Stimulated activated naive CD8-positive, alpha-beta T cell treated with anti-CD3 and anti-CD28 coated beads, Interleukin-15, Interleukin-2, amounts not matched to agents 100 ng/mL and 50 ng/mL, for 24 hours (primary cell): ENCODE measurements around the gene SVIL.

Experiments
- H3K27ac Mint-ChIP-seq: one replicate; pipeline ENCODE4 v1.8.0; 2021; ENCODE audit warnings: mild to moderate bottlenecking, mixed read lengths
- H3K27me3 Mint-ChIP-seq: one replicate; pipeline ENCODE4 v1.8.0; 2021; ENCODE audit warnings: mixed read lengths
- H3K36me3 Mint-ChIP-seq: one replicate; pipeline ENCODE4 v1.8.0; 2021; ENCODE audit warnings: low read depth, mixed read lengths
- H3K4me1 Mint-ChIP-seq: one replicate; pipeline ENCODE4 v1.8.0; 2021; ENCODE audit warnings: low read depth, mixed read lengths
- H3K4me3 Mint-ChIP-seq: one replicate; pipeline ENCODE4 v1.8.0; 2021; ENCODE audit warnings: mild to moderate bottlenecking, mixed read lengths
- H3K9me3 Mint-ChIP-seq: one replicate; pipeline ENCODE4 v1.8.0; 2021; ENCODE audit warnings: mixed read lengths

The SVIL gene

GRCh38 chr10:29634764-29635625, at the start of gene SVIL:
Gene SVIL (minus strand): TSS chr10:29634971. CDS start chr10:29555058, 79,913 bp downstream.
- peak within 1 kb of the TSS; percentile 72 for H3K27ac Mint-ChIP-seq
- H3K4me3 Mint-ChIP-seq: peak within 1 kb of the TSS; percentile 56
- peaks cover 12% of the 10 kb centered on the region for H3K36me3 Mint-ChIP-seq
- H3K9me3 Mint-ChIP-seq: no peaks in the 10 kb centered on the region
- peaks cover 53% of the 10 kb centered on the region for H3K4me1 Mint-ChIP-seq
- no peaks in the 10 kb centered on the region for H3K27me3 Mint-ChIP-seq

GRCh38 chr10:29681676-29682448, 47.1 kb upstream of the SVIL start:
- Mint-ChIP-seq H3K27me3 (no peaks in the 10 kb centered on the region), H3K27ac (peak overlapping the region; percentile 75), H3K4me1 (peaks cover 65% of the 10 kb centered on the region), H3K36me3 (peaks cover 35% of the 10 kb centered on the region), H3K9me3 (peaks cover 8% of the 10 kb centered on the region), H3K4me3 (peak overlapping the region; percentile 33)

GRCh38 chr10:29680091-29680490, 45.3 kb upstream of the SVIL start:
- no peaks in the 10 kb centered on the region for H3K27me3 Mint-ChIP-seq
- peaks cover 72% of the 10 kb centered on the region for H3K4me1 Mint-ChIP-seq
- no peak overlapping the region for H3K27ac Mint-ChIP-seq
- H3K9me3 Mint-ChIP-seq: peaks cover 21% of the 10 kb centered on the region
- no peak overlapping the region for H3K4me3 Mint-ChIP-seq
- peaks cover 41% of the 10 kb centered on the region for H3K36me3 Mint-ChIP-seq

- peaks cover 21% of the 10 kb centered on the region for H3K9me3 Mint-ChIP-seq
- no peak overlapping the region for H3K4me3 Mint-ChIP-seq
- H3K4me1 Mint-ChIP-seq: peaks cover 51% of the 10 kb centered on the region
- peaks cover 37% of the 10 kb centered on the region for H3K36me3 Mint-ChIP-seq
- H3K27me3 Mint-ChIP-seq: no peaks in the 10 kb centered on the region
- H3K27ac Mint-ChIP-seq: no peak overlapping the region
Observed at GRCh38 chr10:29676732-29677131, 42.0 kb upstream of the SVIL start.

- Mint-ChIP-seq H3K27me3 (no peaks in the 10 kb centered on the region), H3K9me3 (peaks cover 21% of the 10 kb centered on the region), H3K36me3 (peaks cover 37% of the 10 kb centered on the region), H3K27ac (no peak overlapping the region), H3K4me1 (peaks cover 44% of the 10 kb centered on the region), H3K4me3 (no peak overlapping the region)
Observed at GRCh38 chr10:29675984-29676383, 41.2 kb upstream of the SVIL start.

GRCh38 chr10:29671968-29672367, 37.2 kb upstream of the SVIL start:
- Mint-ChIP-seq H3K4me3 (no peak overlapping the region), H3K4me1 (peaks cover 15% of the 10 kb centered on the region), H3K27ac (no peak overlapping the region), H3K27me3 (no peaks in the 10 kb centered on the region), H3K9me3 (peaks cover 17% of the 10 kb centered on the region), H3K36me3 (peaks cover 44% of the 10 kb centered on the region)

- H3K9me3 Mint-ChIP-seq: peaks cover 14% of the 10 kb centered on the region
- H3K36me3 Mint-ChIP-seq: peaks cover 40% of the 10 kb centered on the region
- no peak overlapping the region for H3K4me3 Mint-ChIP-seq
- H3K4me1 Mint-ChIP-seq: peaks cover 15% of the 10 kb centered on the region
- no peak overlapping the region for H3K27ac Mint-ChIP-seq
- no peaks in the 10 kb centered on the region for H3K27me3 Mint-ChIP-seq
Observed at GRCh38 chr10:29671228-29671780, 36.5 kb upstream of the SVIL start.

- peaks cover 35% of the 10 kb centered on the region for H3K36me3 Mint-ChIP-seq
Observed at GRCh38 chr10:29670761-29671160, 36.0 kb upstream of the SVIL start.

GRCh38 chr10:29669149-29669548, 34.4 kb upstream of the SVIL start:
- H3K4me1 Mint-ChIP-seq: no peaks in the 10 kb centered on the region
- no peaks in the 10 kb centered on the region for H3K27me3 Mint-ChIP-seq
- peaks cover 22% of the 10 kb centered on the region for H3K36me3 Mint-ChIP-seq
- no peak overlapping the region for H3K27ac Mint-ChIP-seq
- no peaks in the 10 kb centered on the region for H3K9me3 Mint-ChIP-seq
- no peak overlapping the region for H3K4me3 Mint-ChIP-seq

More at GRCh38 chr10:29670761-29671160, 36.0 kb upstream of the SVIL start:
- H3K27ac Mint-ChIP-seq: no peak overlapping the region
- H3K9me3 Mint-ChIP-seq: peaks cover 9% of the 10 kb centered on the region
- H3K4me1 Mint-ChIP-seq: peaks cover 11% of the 10 kb centered on the region
- no peak overlapping the region for H3K4me3 Mint-ChIP-seq
- H3K27me3 Mint-ChIP-seq: no peaks in the 10 kb centered on the region

GRCh38 chr10:29668628-29669027, 33.9 kb upstream of the SVIL start:
- H3K36me3 Mint-ChIP-seq: peaks cover 19% of the 10 kb centered on the region
- H3K4me1 Mint-ChIP-seq: no peaks in the 10 kb centered on the region
- no peaks in the 10 kb centered on the region for H3K27me3 Mint-ChIP-seq
- H3K27ac Mint-ChIP-seq: no peak overlapping the region
- H3K4me3 Mint-ChIP-seq: no peak overlapping the region
- H3K9me3 Mint-ChIP-seq: no peaks in the 10 kb centered on the region

- no peak overlapping the region for H3K4me3 Mint-ChIP-seq
- no peaks in the 10 kb centered on the region for H3K27me3 Mint-ChIP-seq
- H3K9me3 Mint-ChIP-seq: no peaks in the 10 kb centered on the region
- H3K27ac Mint-ChIP-seq: no peak overlapping the region
- no peaks in the 10 kb centered on the region for H3K4me1 Mint-ChIP-seq
- H3K36me3 Mint-ChIP-seq: peaks cover 10% of the 10 kb centered on the region
Observed at GRCh38 chr10:29667191-29667590, 32.4 kb upstream of the SVIL start.

- H3K4me3 Mint-ChIP-seq: no peak overlapping the region
- H3K27ac Mint-ChIP-seq: no peak overlapping the region
- H3K9me3 Mint-ChIP-seq: no peaks in the 10 kb centered on the region
- no peaks in the 10 kb centered on the region for H3K4me1 Mint-ChIP-seq
- H3K27me3 Mint-ChIP-seq: no peaks in the 10 kb centered on the region
- peaks cover 10% of the 10 kb centered on the region for H3K36me3 Mint-ChIP-seq
Observed at GRCh38 chr10:29666201-29666600, 31.4 kb upstream of the SVIL start.

GRCh38 chr10:29663718-29664117, 28.9 kb upstream of the SVIL start:
- H3K4me1 Mint-ChIP-seq: peaks cover 21% of the 10 kb centered on the region
- peaks cover under 1% of the 10 kb centered on the region for H3K36me3 Mint-ChIP-seq
- no peak overlapping the region for H3K4me3 Mint-ChIP-seq
- no peaks in the 10 kb centered on the region for H3K9me3 Mint-ChIP-seq
- no peak overlapping the region for H3K27ac Mint-ChIP-seq
- H3K27me3 Mint-ChIP-seq: no peaks in the 10 kb centered on the region

- peaks cover 31% of the 10 kb centered on the region for H3K36me3 Mint-ChIP-seq
- peaks cover 43% of the 10 kb centered on the region for H3K4me1 Mint-ChIP-seq
- peak overlapping the region; percentile 36 for H3K4me3 Mint-ChIP-seq
- peaks cover 14% of the 10 kb centered on the region for H3K9me3 Mint-ChIP-seq
- peak overlapping the region; percentile 61 for H3K27ac Mint-ChIP-seq
- no peaks in the 10 kb centered on the region for H3K27me3 Mint-ChIP-seq
Observed at GRCh38 chr10:29658984-29659965, 24.5 kb upstream of the SVIL start.
